NCI-H2107 treated with DMSO at 0.1 percent for 48 hours (cell line): ENCODE results near the gene TMEM95.
"Not testable (repeated sequence)": the region's sequence is repeated elsewhere in the genome, so short reads cannot be mapped to it uniquely, and the experiment has no call there.

Source experiments
- DNase-seq: peaks from one replicate; lab custom pipeline; 2025; ENCODE audit not compliant: unreplicated experiment; lab: John Stamatoyannopoulos, UW

The TMEM95 gene

GRCh38 chr17:7323731-7324437 is 31.1 kb upstream of the TMEM95 start:
- DNase-seq = no peak

GRCh38 chr17:7324438-7324779 is 30.5 kb upstream of the TMEM95 start:
- no peak for DNase-seq

- DNase-seq = no peak
These were observed 29.9 kb upstream of the TMEM95 start for GRCh38 chr17:7325031-7325528.

GRCh38 chr17:7326186-7326585 is 28.8 kb upstream of the TMEM95 start:
- DNase-seq = no peak

- DNase-seq = no peak
These were observed 27.9 kb upstream of the TMEM95 start for GRCh38 chr17:7327056-7327455.

GRCh38 chr17:7327501-7327900 is 27.5 kb upstream of the TMEM95 start:
- DNase-seq = no peak

GRCh38 chr17:7328009-7328408 is 26.9 kb upstream of the TMEM95 start:
- no peak for DNase-seq

- no peak for DNase-seq
These were observed 26.0 kb upstream of the TMEM95 start, which contains the start of gene NEURL4 for GRCh38 chr17:7328840-7329373. Gene NEURL4 (minus strand): TSS chr17:7329335. CDS start chr17:7329312, 23 bp downstream.

- peak; percentile 95 for DNase-seq
These were observed 25.5 kb upstream of the TMEM95 start for GRCh38 chr17:7329374-7329996.

GRCh38 chr17:7329997-7330637 is 24.8 kb upstream of the TMEM95 start:
- peak; percentile 62 for DNase-seq

GRCh38 chr17:7330638-7331015 is 24.3 kb upstream of the TMEM95 start:
- DNase-seq = no peak

GRCh38 chr17:7332111-7332510 is 22.8 kb upstream of the TMEM95 start:
- DNase-seq = no peak

GRCh38 chr17:7332600-7333069 is 22.3 kb upstream of the TMEM95 start:
- DNase-seq = not testable (repeated sequence)

GRCh38 chr17:7334938-7335538 is 19.9 kb upstream of the TMEM95 start:
- no peak for DNase-seq

- DNase-seq = not testable (repeated sequence)
These were observed 19.2 kb upstream of the TMEM95 start for GRCh38 chr17:7335765-7336164.

- no peak for DNase-seq
These were observed 18.4 kb upstream of the TMEM95 start, which contains the start of gene ACAP1 for GRCh38 chr17:7336240-7337175. Gene ACAP1 (plus strand): TSS chr17:7336529. CDS start chr17:7336735, 206 bp downstream.

GRCh38 chr17:7337600-7337999 is 17.4 kb upstream of the TMEM95 start:
- not testable (repeated sequence) for DNase-seq

GRCh38 chr17:7340179-7340578 is 14.8 kb upstream of the TMEM95 start:
- no peak for DNase-seq

- DNase-seq = no peak
These were observed 13.1 kb upstream of the TMEM95 start for GRCh38 chr17:7341842-7342241.

- DNase-seq = no peak
These were observed 11.7 kb upstream of the TMEM95 start for GRCh38 chr17:7343250-7343649.
